Type B pancreatic cell (in vitro differentiated cells): ENCODE measurements around the gene BBS9. TPM values are rescaled to one million over a fixed set of nuclear protein-coding genes. Genes with fewer than 3 reads are reported as not detected.

Experiments
- DNase-seq: peaks from one replicate; pipeline ENCODE4 v3.0.0; 2021; ENCODE audit warnings: mixed read lengths; ENCODE audit not compliant: unreplicated experiment; ENCODE audit errors: extremely low spot score
- H3K27ac Mint-ChIP-seq: 2 replicates; pipeline ENCODE4 v1.8.0; 2021; ENCODE audit warnings: mild to moderate bottlenecking, mixed read lengths
- H3K27me3 Mint-ChIP-seq: 2 replicates; pipeline ENCODE4 v1.8.0; 2021; ENCODE audit warnings: mixed read lengths
- H3K36me3 Mint-ChIP-seq: 2 replicates; pipeline ENCODE4 v1.8.0; 2021; ENCODE audit warnings: mixed read lengths
- H3K4me1 Mint-ChIP-seq: one replicate; pipeline ENCODE4 v1.8.0; 2021; ENCODE audit warnings: mixed read lengths; ENCODE audit not compliant: unreplicated experiment
- H3K4me3 Mint-ChIP-seq: 2 replicates; pipeline ENCODE4 v1.8.0; 2021; ENCODE audit warnings: mild to moderate bottlenecking, mixed read lengths
- H3K9me3 Mint-ChIP-seq: 2 replicates; pipeline ENCODE4 v1.8.0; 2021; ENCODE audit warnings: mixed read lengths
- CTCF ChIP-seq: fragments of 200-600 bp; sonication (generic); conservative IDR thresholded peaks from 2 replicates; pipeline ENCODE4 v1.5.0; 2021; ENCODE audit warnings: antibody characterized with exemption, mild to moderate bottlenecking
- total RNA-seq: library from RNA; stranded (reverse); gene quantifications from 2 replicates; pipeline ENCODE4 v1.2.1, GENCODE V29; 2021; ENCODE audit warnings: low replicate concordance

The BBS9 gene
- total RNA-seq, 1 donor from 2014 or later = 19.7 TPM

DNA sequence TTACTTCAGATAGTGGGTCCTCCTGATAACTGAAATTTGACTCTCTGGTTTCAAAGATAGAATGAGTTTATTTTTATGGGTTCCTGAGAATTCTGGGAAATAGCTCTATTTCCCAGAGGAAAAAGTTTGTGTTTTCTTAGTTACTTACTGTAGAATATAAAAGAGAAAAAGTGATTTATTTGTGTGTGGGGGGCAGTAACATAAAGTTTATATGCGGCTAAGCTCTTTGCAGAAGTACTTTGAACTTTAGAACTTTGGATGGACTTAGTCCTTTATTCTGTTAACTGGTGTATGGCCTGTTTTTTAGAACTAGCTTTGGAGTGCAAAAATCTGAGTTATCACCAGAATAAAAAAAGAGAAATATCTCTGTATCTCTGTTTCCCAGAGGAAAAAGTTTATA, 157.1 kb downstream of the BBS9 start:
- H3K9me3 Mint-ChIP-seq = peaks cover 3% of the 10 kb centered on the region
- H3K27ac Mint-ChIP-seq = no peak overlapping the region
- H3K27me3 Mint-ChIP-seq = no peaks in the 10 kb centered on the region
- H3K36me3 Mint-ChIP-seq = peaks cover 8% of the 10 kb centered on the region
- no peak overlapping the region for H3K4me3 Mint-ChIP-seq
- no peak for DNase-seq
- H3K4me1 Mint-ChIP-seq = peaks cover 4% of the 10 kb centered on the region
- TF ChIP-seq CTCF = no peak

GRCh38 chr7:33287738-33288137, 158.4 kb downstream of the BBS9 start:
- Mint-ChIP-seq H3K36me3 (peaks cover 8% of the 10 kb centered on the region), H3K4me1 (peaks cover 4% of the 10 kb centered on the region), H3K27ac (peak overlapping the region; percentile 41), H3K27me3 (no peaks in the 10 kb centered on the region), H3K4me3 (no peak overlapping the region), H3K9me3 (peaks cover 3% of the 10 kb centered on the region)
- DNase-seq = no peak
- no peak for TF ChIP-seq CTCF

GRCh38 chr7:33298848-33299247, 169.5 kb downstream of the BBS9 start:
- no peak overlapping the region for H3K4me3 Mint-ChIP-seq
- DNase-seq = no peak
- H3K27ac Mint-ChIP-seq = no peak overlapping the region
- peaks cover 6% of the 10 kb centered on the region for H3K36me3 Mint-ChIP-seq
- TF ChIP-seq CTCF = no peak
- peaks cover 6% of the 10 kb centered on the region for H3K9me3 Mint-ChIP-seq
- H3K27me3 Mint-ChIP-seq = no peaks in the 10 kb centered on the region
- H3K4me1 Mint-ChIP-seq = peaks cover 14% of the 10 kb centered on the region

GRCh38 chr7:33299425-33299824, 170.1 kb downstream of the BBS9 start:
- H3K27ac Mint-ChIP-seq = no peak overlapping the region
- peaks cover 6% of the 10 kb centered on the region for H3K9me3 Mint-ChIP-seq
- no peak overlapping the region for H3K4me3 Mint-ChIP-seq
- H3K27me3 Mint-ChIP-seq = no peaks in the 10 kb centered on the region
- peaks cover 14% of the 10 kb centered on the region for H3K4me1 Mint-ChIP-seq
- peaks cover 6% of the 10 kb centered on the region for H3K36me3 Mint-ChIP-seq
- no peak for TF ChIP-seq CTCF
- DNase-seq = no peak

DNA sequence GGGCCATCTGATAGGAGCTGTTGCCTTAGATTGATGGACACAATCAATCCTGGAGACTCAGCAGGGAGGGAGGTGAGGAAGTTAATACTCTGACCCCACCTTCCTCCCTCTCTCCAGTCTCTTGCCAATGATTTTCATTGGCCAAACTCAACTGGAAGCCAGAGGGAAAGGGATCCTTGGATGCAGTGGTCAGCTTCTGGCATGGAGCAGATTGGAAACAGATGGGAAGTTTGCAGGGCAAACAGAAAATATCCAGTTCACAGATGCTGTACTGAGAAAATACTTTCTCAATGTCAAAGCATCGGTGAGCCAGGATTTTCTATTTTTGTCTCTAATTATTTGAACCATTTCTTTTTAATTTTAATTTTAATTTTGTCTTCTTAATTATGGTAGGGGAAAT, 170.8 kb downstream of the BBS9 start:
- peaks cover 6% of the 10 kb centered on the region for H3K9me3 Mint-ChIP-seq

More for the DNA sequence above, 170.8 kb downstream of the BBS9 start:
- no peak for DNase-seq
- H3K27me3 Mint-ChIP-seq = no peaks in the 10 kb centered on the region
- peaks cover 6% of the 10 kb centered on the region for H3K36me3 Mint-ChIP-seq
- H3K4me1 Mint-ChIP-seq = peaks cover 14% of the 10 kb centered on the region
- TF ChIP-seq CTCF = no peak
- H3K4me3 Mint-ChIP-seq = no peak overlapping the region
- H3K27ac Mint-ChIP-seq = no peak overlapping the region
